Esophagus muscularis mucosa (tissue), 4 donors: ENCODE data around the gene FERMT3. TPM values are rescaled to one million over a fixed set of nuclear protein-coding genes. Genes with fewer than 3 reads are reported as not detected.

ENCODE experiments used
- DNase-seq: peaks from one replicate; pipeline ENCODE4 v3.0.0-alpha.2; 2017; ENCODE audit errors: extremely low spot score
- H3K27ac ChIP-seq, 4 donors: fragments of 200-600 bp; sonication (generic); replicated peaks in 1 of 4; 1 replicate in 3 of 4; 2 replicates in 1 of 4; pipeline ENCODE4 v1.5.1; 2016 to 2019; ENCODE audit warnings: mild to moderate bottlenecking in 1 of 4
- H3K27me3 ChIP-seq, 4 donors: fragments of 200-600 bp; sonication (generic); one replicate each; pipeline versions ENCODE4 v1.5.1 to v1.6.0; 2016 to 2019
- H3K36me3 ChIP-seq, 4 donors: fragments of 200-600 bp; sonication (generic); one replicate each; pipeline ENCODE4 v1.5.1; 2016 to 2019
- H3K4me1 ChIP-seq, 4 donors: fragments of 200-600 bp; sonication (generic); one replicate each; pipeline ENCODE4 v1.5.1; 2016 to 2019
- H3K4me3 ChIP-seq, 4 donors: fragments of 200-600 bp; sonication (generic); 1 replicate in 2 of 4; 2 replicates in 2 of 4; pipeline ENCODE4 v1.5.1; 2016 to 2019; ENCODE audit warnings: mild to moderate bottlenecking in 4 of 4, moderate library complexity in 1 of 4
- H3K9me3 ChIP-seq, 4 donors: fragments of 200-600 bp; sonication (generic); 1 replicate in 3 of 4; 2 replicates in 1 of 4; pipeline ENCODE4 v1.5.1; 2016 to 2019
- EP300 ChIP-seq: sonication (generic); formaldehyde crosslinking; IDR thresholded peaks from one replicate; pipeline ENCODE4 v1.6.1; 2017; ENCODE audit warnings: antibody characterized with exemption
- POLR2A ChIP-seq: fragments of 450-650 bp; IDR thresholded peaks from one replicate; pipeline ENCODE4 v1.6.1; 2017; ENCODE audit warnings: antibody characterized with exemption, moderate library complexity, mild to moderate bottlenecking, low read depth
- POLR2AphosphoS5 ChIP-seq, 2 donors: sonication (generic); formaldehyde crosslinking; IDR thresholded peaks; one replicate each; pipeline ENCODE4 v1.6.1; 2017; ENCODE audit warnings: antibody characterized with exemption in 2 of 2
- WGBS: methylation state at CpG from one replicate; pipeline ENCODE4 v1.1.5; 2018; 5-methylcytosine and 5-hydroxymethylcytosine counted together
- intact Hi-C: fragments of 100-400 bp; cut with DNase I; formaldehyde crosslinking; loops from one replicate; pipeline ENCODE4 v1.15.1; 2023
- total RNA-seq, 4 donors: library from RNA; depleted of rRNA; stranded (reverse); fragments of >200 nt; gene quantifications; one replicate each; pipeline versions ENCODE4 v1.1.0 to v1.2.1, GENCODE V29; 2016
- TF ChIP-seq, protein P1 (sequence below), 3 experiments: fragments of 200-600 bp in 2 of 3; fragments of 450-650 bp in 1 of 3; sonication (generic) in 2 of 3; IDR thresholded peaks; one replicate each; pipeline ENCODE4 v1.5.1; 2017 to 2019; ENCODE audit warnings: antibody characterized with exemption in 3 of 3, mild to moderate bottlenecking in 2 of 3, moderate library complexity in 1 of 3

The FERMT3 gene
- total RNA-seq, 4 donors from 2014 or later, result 12.9 to 35.5 (median 15.5) TPM

DNA sequence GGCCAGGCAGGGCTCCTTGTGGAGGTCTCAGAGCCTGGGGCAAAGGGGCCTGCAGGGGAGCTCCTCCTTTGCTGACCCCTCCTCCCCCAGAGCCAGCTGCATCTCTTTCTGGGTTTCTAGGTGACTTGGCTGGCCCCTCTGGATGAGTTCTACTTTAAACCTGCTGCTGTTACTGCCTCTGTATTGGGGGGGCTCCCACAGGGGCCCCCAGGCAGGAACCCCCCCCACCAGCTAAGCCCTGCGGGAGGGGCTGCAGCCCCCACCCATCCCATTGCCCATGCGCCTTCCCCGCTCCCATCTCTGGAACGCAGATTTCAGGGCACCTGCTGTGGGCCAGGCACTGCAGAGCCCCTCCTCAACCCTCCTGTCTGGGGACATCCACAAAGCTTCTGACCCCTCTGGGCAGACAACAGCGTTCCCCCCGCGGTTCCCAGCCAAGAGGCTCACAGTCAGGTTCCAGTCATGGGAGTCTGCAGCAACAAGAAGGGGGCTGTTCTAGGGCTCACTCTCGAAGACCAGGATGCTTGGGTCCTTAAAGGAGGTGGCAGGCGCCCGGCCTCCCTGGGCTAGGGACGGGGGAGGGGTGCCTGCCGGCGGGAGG is 44.0 kb downstream of the FERMT3 start:
- peaks cover 40 to 67% (median 58%) of the 10 kb centered on the region in 4 donors for H3K4me1 ChIP-seq
- H3K9me3 ChIP-seq, result no peaks in the 10 kb centered on the region
- intact Hi-C loops, result no loop called here
- H3K36me3 ChIP-seq, result peaks cover 3 to 14% (median 13%) of the 10 kb centered on the region in 4 donors
- WGBS, result 0% methylated on average over 3 of the region's 13 CpGs
- DNase-seq, result no peak
- no peaks in the 10 kb centered on the region for H3K27me3 ChIP-seq
- peak overlapping the region; percentile 88 to 93 (median 92) for H3K4me3 ChIP-seq
- H3K27ac ChIP-seq, result peak overlapping the region in 1 of 4 donors; percentile 81
- TF ChIP-seq EP300, result no peak
- TF ChIP-seq, protein P1, sequence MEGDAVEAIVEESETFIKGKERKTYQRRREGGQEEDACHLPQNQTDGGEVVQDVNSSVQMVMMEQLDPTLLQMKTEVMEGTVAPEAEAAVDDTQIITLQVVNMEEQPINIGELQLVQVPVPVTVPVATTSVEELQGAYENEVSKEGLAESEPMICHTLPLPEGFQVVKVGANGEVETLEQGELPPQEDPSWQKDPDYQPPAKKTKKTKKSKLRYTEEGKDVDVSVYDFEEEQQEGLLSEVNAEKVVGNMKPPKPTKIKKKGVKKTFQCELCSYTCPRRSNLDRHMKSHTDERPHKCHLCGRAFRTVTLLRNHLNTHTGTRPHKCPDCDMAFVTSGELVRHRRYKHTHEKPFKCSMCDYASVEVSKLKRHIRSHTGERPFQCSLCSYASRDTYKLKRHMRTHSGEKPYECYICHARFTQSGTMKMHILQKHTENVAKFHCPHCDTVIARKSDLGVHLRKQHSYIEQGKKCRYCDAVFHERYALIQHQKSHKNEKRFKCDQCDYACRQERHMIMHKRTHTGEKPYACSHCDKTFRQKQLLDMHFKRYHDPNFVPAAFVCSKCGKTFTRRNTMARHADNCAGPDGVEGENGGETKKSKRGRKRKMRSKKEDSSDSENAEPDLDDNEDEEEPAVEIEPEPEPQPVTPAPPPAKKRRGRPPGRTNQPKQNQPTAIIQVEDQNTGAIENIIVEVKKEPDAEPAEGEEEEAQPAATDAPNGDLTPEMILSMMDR (IDR thresholded peaks at IDR 0.05), result no peak
- TF ChIP-seq POLR2AphosphoS5 (IDR thresholded peaks at IDR 0.05), result no peak
- no peak for TF ChIP-seq POLR2A

DNA sequence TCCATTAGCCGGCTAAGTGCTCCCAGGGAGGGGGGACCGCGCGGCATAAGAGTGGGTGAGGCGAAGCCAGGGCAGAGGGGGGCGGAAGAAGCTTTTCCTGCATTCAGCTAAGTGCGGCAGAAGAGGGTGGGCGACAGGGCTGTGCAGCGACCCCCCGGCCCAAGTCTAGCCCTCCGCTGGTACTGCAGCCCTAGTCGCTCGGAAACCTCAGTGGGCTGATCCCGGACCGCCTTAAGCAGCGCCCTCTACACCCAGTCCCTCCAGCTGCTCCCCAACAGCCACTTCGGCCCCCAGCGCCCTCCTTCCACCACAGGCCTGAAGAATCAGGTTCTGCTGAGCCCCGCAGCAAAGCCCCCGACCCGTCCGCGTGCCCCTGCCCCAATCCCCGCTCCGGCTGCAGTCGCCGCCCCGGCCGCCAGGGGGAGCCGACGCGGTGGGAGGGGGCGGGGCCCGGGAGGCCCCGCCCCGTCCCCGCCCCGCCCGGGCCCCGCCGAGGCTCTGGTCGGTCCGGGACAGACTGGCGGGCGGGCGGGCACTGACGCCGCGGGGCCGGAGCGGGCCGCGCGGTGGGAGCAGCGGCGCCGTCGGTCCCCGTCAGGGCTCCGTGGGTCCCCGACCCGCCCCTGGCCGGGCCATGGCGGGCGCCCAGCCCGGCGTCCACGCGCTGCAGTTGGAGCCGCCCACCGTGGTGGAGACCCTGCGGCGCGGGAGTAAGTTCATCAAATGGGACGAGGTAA is 44.7 kb downstream of the FERMT3 start, which contains the start of gene PLCB3:
PLCB3 (plus strand) TSS at position 515 of the 737 bp plus-strand sequence; CDS start at position 635, 120 bp downstream.
- 1% methylated on average over 10 of the region's 75 CpGs for WGBS
- intact Hi-C loops, result no loop called here
- TF ChIP-seq, protein P1 (IDR thresholded peaks at IDR 0.05), result peak; percentile 76 to 94 (median 91)
- no peak for TF ChIP-seq EP300
- no peak for TF ChIP-seq POLR2A
- TF ChIP-seq POLR2AphosphoS5 (IDR thresholded peaks at IDR 0.05), result peak; percentile 4 to 45
- Histone ChIP-seq H3K36me3 (peaks cover 10 to 21% (median 20%) of the 10 kb centered on the region in 4 donors), H3K4me3 (peak within 1 kb of the TSS; percentile 88 to 93 (median 92)), H3K27me3 (no peaks in the 10 kb centered on the region), H3K27ac (peak within 1 kb of the TSS; percentile 81 to 86 (median 84)), H3K9me3 (no peaks in the 10 kb centered on the region), H3K4me1 (peaks cover 36 to 62% (median 53%) of the 10 kb centered on the region in 4 donors)
- DNase-seq, result no peak

DNA sequence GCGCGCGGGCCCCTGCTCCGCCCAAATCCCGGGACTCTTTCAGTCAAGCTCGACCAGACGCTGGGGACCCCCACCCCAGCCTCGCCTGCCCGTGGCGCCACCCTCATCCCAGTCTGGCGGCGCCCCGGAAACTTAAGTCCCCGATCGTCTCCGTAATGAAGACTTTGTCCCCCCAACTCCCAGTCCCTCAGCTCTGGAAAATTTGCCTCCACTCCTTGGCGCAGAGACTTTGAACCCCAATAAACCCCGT is 45.2 kb downstream of the FERMT3 start:
- TF ChIP-seq, protein P1 (IDR thresholded peaks at IDR 0.05), result no peak
- TF ChIP-seq POLR2A, result no peak
- TF ChIP-seq POLR2AphosphoS5 (IDR thresholded peaks at IDR 0.05), result no peak
- no peak for TF ChIP-seq EP300
- H3K4me3 ChIP-seq, result peak overlapping the region; percentile 88 to 93 (median 92)
- no peaks in the 10 kb centered on the region for H3K9me3 ChIP-seq
- H3K36me3 ChIP-seq, result peaks cover 15 to 26% (median 25%) of the 10 kb centered on the region in 4 donors
- no peak for DNase-seq
- H3K27me3 ChIP-seq, result no peaks in the 10 kb centered on the region
- intact Hi-C loops, result loop anchor here (1.0 kb wide), 1 partner anchor 47 kb away; no protein-coding TSS in a partner anchor
- WGBS, result 3% methylated on average over 7 of the region's 18 CpGs
- H3K27ac ChIP-seq, result peak overlapping the region; percentile 81 to 86 (median 84)
- peaks cover 36 to 61% (median 53%) of the 10 kb centered on the region in 4 donors for H3K4me1 ChIP-seq

DNA sequence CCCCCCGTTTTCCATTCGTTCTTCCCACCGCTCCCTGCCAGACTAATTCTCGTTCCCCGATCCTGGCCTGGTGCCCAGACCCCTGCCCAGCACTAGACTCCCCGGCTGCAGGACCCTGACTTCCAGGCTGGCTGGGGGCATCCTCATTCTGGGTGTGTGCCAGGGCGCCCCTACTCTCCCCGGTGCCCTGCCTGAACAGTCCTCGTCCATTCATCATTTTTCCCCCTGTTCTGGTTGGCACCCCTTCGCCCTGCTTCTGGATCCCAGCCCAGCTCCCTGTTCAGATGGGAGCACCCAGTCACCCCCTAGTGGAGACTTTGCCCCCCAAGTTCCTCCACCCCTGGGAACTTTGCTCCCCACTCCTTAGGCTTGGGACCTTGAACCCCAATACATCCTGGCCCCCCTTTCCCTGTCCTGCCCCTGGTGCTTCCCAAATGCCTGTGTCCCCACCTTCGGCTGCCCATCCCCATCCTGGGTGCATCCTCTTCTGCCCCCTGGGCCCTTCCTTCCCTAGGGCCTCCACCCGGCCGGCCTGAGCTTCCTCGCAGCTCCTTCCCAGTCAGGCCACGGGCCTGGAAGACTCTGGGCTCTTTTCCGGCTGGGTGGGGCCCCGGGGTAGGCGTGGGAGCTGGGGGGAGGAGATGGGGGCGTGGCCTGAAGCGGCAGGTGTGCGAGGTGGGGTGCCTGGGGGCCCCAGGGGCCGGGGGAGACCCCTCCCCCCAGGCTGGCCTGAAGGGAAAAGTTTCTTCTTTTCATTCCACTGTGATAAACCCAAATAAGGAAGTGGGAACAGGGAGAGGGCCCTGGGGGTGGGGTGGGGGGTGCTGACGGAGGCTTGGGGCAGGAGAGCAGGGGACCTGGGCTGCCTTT is 45.7 kb downstream of the FERMT3 start:
- TF ChIP-seq, protein P1 (IDR thresholded peaks at IDR 0.05), result peak; percentile 13 to 37 (median 21)
- TF ChIP-seq POLR2AphosphoS5 (IDR thresholded peaks at IDR 0.05) (no peak), EP300 (no peak)
- H3K9me3 ChIP-seq, result no peaks in the 10 kb centered on the region
- H3K4me1 ChIP-seq, result peaks cover 36 to 57% (median 49%) of the 10 kb centered on the region in 4 donors
- peak overlapping the region; percentile 81 to 86 (median 84) for H3K27ac ChIP-seq
- H3K36me3 ChIP-seq, result peaks cover 16 to 31% (median 30%) of the 10 kb centered on the region in 4 donors
- H3K4me3 ChIP-seq, result peak overlapping the region; percentile 88 to 93 (median 92)
- intact Hi-C loops, result loop anchor here (1.0 kb wide), 1 partner anchor 48 kb away; no protein-coding TSS in a partner anchor
- no peak for DNase-seq
- WGBS, result 0% methylated on average over 11 of the region's 23 CpGs
- no peaks in the 10 kb centered on the region for H3K27me3 ChIP-seq
